MM.1S (cell line): Measurements from ENCODE around the gene SCAI.
A peak's percentile ranks its signal among the peaks of the same experiment; 100 is the strongest.
"Not testable (repeated sequence)": the region's sequence is repeated elsewhere in the genome, so short reads cannot be mapped to it uniquely, and the experiment has no call there.

Experiments used
- DNase-seq: peaks from one replicate; pipeline ENCODE4 v3.0.0-alpha.2; 2015
- H2AFZ ChIP-seq: fragments of 300-600 bp; sonication (generic); 2 replicates; pipeline ENCODE4 v1.6.0; 2016; ENCODE audit warnings: antibody characterized with exemption, low read length
- H3F3A ChIP-seq: fragments of 300-600 bp; sonication (generic); 2 replicates; pipeline ENCODE4 v1.6.1; 2016; ENCODE audit warnings: mild to moderate bottlenecking, antibody characterized with exemption, low read length, moderate library complexity, mixed read lengths; ENCODE audit not compliant: insufficient read depth
- H3K27ac ChIP-seq: fragments of 300-600 bp; sonication (generic); 2 replicates; pipeline ENCODE4 v1.5.1; 2016; ENCODE audit warnings: mild to moderate bottlenecking, low read length
- H3K27me3 ChIP-seq: fragments of 300-600 bp; sonication (generic); replicated peaks from 2 replicates; pipeline ENCODE4 v1.6.0; 2016; ENCODE audit warnings: low read length; ENCODE audit not compliant: insufficient read depth
- H3K36me3 ChIP-seq: fragments of 300-600 bp; sonication (generic); replicated peaks from 2 replicates; pipeline ENCODE4 v1.6.1; 2016; ENCODE audit warnings: mild to moderate bottlenecking, low read length, mixed read lengths; ENCODE audit not compliant: insufficient read depth
- H3K4me1 ChIP-seq: fragments of 300-600 bp; sonication (generic); 2 replicates; pipeline ENCODE4 v1.6.1; 2016; ENCODE audit warnings: low read length, mixed read lengths
- H3K4me2 ChIP-seq: fragments of 300-600 bp; sonication (generic); 2 replicates; pipeline ENCODE4 v1.6.0; 2016; ENCODE audit warnings: low read depth, low read length
- H3K4me3 ChIP-seq: fragments of 300-600 bp; sonication (generic); 2 replicates; pipeline ENCODE4 v1.5.1; 2016; ENCODE audit warnings: low read length, mixed read lengths
- H3K79me2 ChIP-seq: fragments of 300-600 bp; sonication (generic); 2 replicates; pipeline ENCODE4 v1.6.1; 2016; ENCODE audit warnings: mixed run types, low read length, mixed read lengths
- H3K9ac ChIP-seq: fragments of 300-600 bp; sonication (generic); 2 replicates; pipeline ENCODE4 v1.6.1; 2016; ENCODE audit warnings: low read length, mixed read lengths
- H3K9me2 ChIP-seq: fragments of 300-600 bp; sonication (generic); replicated peaks from 2 replicates; pipeline ENCODE4 v1.6.1; 2016; ENCODE audit warnings: mild to moderate bottlenecking, low read length, mixed read lengths; ENCODE audit not compliant: insufficient read depth
- H3K9me3 ChIP-seq: fragments of 300-600 bp; sonication (generic); replicated peaks from 2 replicates; pipeline ENCODE4 v1.6.1; 2016; ENCODE audit warnings: mild to moderate bottlenecking, low read length, mixed read lengths; ENCODE audit not compliant: insufficient read depth
- H4K20me1 ChIP-seq: fragments of 300-600 bp; sonication (generic); 2 replicates; pipeline ENCODE4 v1.6.1; 2016; ENCODE audit warnings: mild to moderate bottlenecking, low read length, moderate library complexity, mixed read lengths; ENCODE audit not compliant: insufficient read depth
- EZH2 ChIP-seq: fragments of 300-600 bp; sonication (generic); optimal IDR thresholded peaks from 2 replicates; pipeline ENCODE3; 2017; ENCODE audit warnings: low read depth, mild to moderate bottlenecking, antibody characterized with exemption, low read length, mixed read lengths
- EZH2phosphoT487 ChIP-seq: fragments of 300-600 bp; sonication (generic); IDR thresholded peaks from 2 replicates; pipeline ENCODE4 v1.6.1; 2018; ENCODE audit warnings: antibody characterized with exemption, low read length
- TF ChIP-seq, protein P1 (sequence below): fragments of 300-600 bp; sonication (generic); IDR thresholded peaks from 2 replicates; pipeline ENCODE4 v1.5.1; 2016; ENCODE audit warnings: antibody characterized with exemption, low read length, mixed read lengths

The SCAI gene

DNA sequence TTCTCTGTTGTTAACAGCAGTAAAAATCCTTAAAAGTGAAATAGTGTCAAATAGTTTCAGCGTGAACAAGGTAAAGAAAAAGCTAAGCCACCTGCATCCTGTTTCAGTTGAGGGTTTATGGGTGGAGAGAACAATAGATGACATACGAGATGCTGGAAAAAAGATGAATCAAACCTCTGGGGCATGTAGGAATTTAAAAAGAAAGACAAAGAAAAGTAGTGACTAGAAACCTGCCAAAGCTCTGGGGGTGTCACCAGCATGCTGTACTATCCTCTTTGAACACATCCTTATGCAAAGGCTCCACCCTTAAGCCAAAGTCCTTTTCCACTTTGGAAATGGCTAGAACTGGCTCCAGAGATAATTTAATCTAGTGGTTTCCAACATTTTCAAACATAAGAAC, 22.2 kb downstream of the SCAI start:
- H3K36me3 ChIP-seq, result no peaks in the 10 kb centered on the region
- no peaks in the 10 kb centered on the region for H3K9me2 ChIP-seq
- TF ChIP-seq EZH2phosphoT487 (no peak), EZH2 (no peak)
- TF ChIP-seq, protein P1, sequence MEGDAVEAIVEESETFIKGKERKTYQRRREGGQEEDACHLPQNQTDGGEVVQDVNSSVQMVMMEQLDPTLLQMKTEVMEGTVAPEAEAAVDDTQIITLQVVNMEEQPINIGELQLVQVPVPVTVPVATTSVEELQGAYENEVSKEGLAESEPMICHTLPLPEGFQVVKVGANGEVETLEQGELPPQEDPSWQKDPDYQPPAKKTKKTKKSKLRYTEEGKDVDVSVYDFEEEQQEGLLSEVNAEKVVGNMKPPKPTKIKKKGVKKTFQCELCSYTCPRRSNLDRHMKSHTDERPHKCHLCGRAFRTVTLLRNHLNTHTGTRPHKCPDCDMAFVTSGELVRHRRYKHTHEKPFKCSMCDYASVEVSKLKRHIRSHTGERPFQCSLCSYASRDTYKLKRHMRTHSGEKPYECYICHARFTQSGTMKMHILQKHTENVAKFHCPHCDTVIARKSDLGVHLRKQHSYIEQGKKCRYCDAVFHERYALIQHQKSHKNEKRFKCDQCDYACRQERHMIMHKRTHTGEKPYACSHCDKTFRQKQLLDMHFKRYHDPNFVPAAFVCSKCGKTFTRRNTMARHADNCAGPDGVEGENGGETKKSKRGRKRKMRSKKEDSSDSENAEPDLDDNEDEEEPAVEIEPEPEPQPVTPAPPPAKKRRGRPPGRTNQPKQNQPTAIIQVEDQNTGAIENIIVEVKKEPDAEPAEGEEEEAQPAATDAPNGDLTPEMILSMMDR, result no peak
- H2AFZ ChIP-seq, result no peak overlapping the region
- H3K4me2 ChIP-seq, result peak overlapping the region; percentile 20; the same call in 1 of the 2 replicates
- H4K20me1 ChIP-seq, result no peaks in the 10 kb centered on the region
- peaks cover 15% of the 10 kb centered on the region for H3K79me2 ChIP-seq
- no peak overlapping the region for H3K9ac ChIP-seq
- peaks cover 21% of the 10 kb centered on the region for H3K4me1 ChIP-seq
- no peak overlapping the region for H3K4me3 ChIP-seq
- peaks cover 14% of the 10 kb centered on the region; the same call in 1 of the 2 replicates for H3F3A ChIP-seq
- DNase-seq, result peak; percentile 74
- no peaks in the 10 kb centered on the region for H3K9me3 ChIP-seq
- no peaks in the 10 kb centered on the region for H3K27me3 ChIP-seq
- H3K27ac ChIP-seq, result peak overlapping the region; percentile 65

DNA sequence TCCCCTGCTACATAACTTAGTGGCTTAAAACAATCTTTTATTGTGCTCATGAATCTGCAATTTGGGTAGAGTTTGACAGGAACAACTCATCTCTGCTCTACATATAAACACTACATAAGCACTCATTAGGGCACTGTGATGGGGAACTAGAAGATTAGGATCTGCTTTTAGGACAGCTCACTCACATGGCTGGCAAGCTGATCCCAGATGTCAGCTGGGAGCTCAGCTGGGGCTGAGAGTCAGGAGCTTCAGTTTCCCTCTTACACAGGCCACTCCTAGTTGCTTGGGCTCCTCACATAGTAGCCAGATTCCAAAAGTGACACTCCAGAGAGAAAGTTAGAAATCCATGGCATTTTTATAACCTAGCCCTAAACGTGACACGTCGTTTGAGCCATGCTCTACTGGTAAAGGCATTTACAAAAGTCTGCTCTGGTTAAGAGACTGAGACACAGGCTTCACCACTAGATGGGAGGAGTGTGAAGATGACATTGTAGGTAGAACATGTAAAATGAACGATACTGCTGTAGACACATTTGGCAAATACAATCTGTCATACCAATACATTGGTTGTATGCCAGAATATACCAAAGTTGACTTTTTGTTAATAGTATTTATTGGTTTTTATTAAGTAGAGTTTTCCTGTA, 23.6 kb downstream of the SCAI start:
- Histone ChIP-seq H2AFZ (no peak overlapping the region), H4K20me1 (no peaks in the 10 kb centered on the region), H3K9ac (no peak overlapping the region), H3K79me2 (peaks cover 14% of the 10 kb centered on the region), H3F3A (peaks cover 14% of the 10 kb centered on the region; the same call in 1 of the 2 replicates), H3K4me3 (no peak overlapping the region), H3K27me3 (no peaks in the 10 kb centered on the region), H3K4me2 (no peak overlapping the region), H3K9me2 (no peaks in the 10 kb centered on the region), H3K4me1 (peaks cover 15% of the 10 kb centered on the region), H3K36me3 (no peaks in the 10 kb centered on the region), H3K27ac (no peak overlapping the region), H3K9me3 (no peaks in the 10 kb centered on the region)
- no peak for DNase-seq
- TF ChIP-seq, protein P1, result no peak
- no peak for TF ChIP-seq EZH2
- no peak for TF ChIP-seq EZH2phosphoT487

DNA sequence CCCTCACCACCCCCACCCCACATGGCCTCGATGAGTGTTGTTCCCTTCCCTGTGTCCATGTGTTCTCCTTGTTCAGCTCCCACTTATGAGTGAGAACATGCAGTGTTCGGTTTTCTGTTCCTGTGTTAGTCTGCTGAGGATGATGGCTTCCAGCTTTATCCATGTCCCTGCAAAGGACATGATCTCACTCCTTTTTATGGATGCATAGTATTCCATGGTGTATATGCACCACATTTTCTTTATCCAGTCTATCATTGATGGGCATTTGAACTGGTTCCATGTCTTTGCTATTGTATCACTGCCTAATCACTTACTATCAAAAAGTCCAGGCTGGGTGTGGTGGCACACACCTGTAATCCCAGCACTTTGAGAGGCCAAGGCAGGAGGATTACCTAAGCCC, 24.6 kb downstream of the SCAI start:
- not testable (repeated sequence) for H3K79me2 ChIP-seq, H3K27ac ChIP-seq, DNase-seq, H3K27me3 ChIP-seq, H3K36me3 ChIP-seq, H3K4me3 ChIP-seq, H4K20me1 ChIP-seq, H2AFZ ChIP-seq, H3K9ac ChIP-seq, H3K9me2 ChIP-seq, H3K9me3 ChIP-seq, H3K4me2 ChIP-seq
- Histone ChIP-seq H3F3A (peaks cover 14% of the 10 kb centered on the region; the same call in 1 of the 2 replicates), H3K4me1 (peaks cover 15% of the 10 kb centered on the region)

DNA sequence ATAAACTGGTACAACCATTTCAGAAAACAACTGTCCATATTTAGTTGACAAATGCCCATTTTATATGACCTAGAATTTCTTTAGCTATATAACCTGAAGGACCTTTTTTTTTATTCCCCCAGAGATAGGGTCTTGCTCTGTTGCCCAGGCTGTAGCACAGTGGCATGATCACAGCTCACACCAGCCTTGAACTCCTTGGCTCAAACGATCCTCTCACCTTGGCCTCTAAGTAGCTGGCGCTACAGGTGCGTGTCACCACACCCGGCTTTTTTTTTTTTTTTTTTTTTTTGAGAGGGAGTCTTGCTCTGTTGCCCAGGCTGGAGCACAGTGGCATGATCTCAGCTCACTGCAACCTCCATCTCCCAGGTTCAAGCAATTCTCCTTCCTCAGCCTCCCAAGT, 28.8 kb downstream of the SCAI start:
- H3K9ac ChIP-seq, H3K4me2 ChIP-seq, H4K20me1 ChIP-seq, H2AFZ ChIP-seq, H3K4me1 ChIP-seq, H3K9me2 ChIP-seq, H3F3A ChIP-seq, H3K27me3 ChIP-seq, H3K36me3 ChIP-seq, DNase-seq, H3K27ac ChIP-seq, H3K9me3 ChIP-seq, H3K4me3 ChIP-seq: not testable (repeated sequence)
- H3K79me2 ChIP-seq, result peaks cover 17% of the 10 kb centered on the region
